Measurements from ENCODE around the gene TSPAN31.

TSPAN31 gene

DNA sequence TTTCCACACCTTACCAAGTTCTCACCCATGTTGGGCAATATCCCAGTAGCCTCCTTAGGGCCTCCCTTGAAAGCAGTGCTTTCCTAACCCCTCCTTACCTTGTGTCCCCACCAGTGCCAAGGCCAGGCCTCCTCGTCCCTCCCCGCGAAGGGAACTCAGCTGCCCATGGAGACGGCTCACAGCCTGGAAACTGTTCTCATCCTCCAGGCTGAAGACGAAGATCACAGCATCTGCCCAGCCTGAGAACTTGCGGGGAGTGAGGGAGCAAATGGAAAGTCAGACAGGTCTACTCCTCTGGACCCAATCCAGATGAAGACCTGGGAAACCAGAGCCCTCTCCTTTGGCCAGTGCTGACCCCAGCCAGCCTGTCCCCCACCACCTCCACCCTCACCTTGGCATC, 10.9 kb upstream of the TSPAN31 start:
- no peak for DNase-seq (ENCODE audit: low spot score)
- no peak overlapping the region for H3K4me3 ChIP-seq
- TF ChIP-seq, protein P1, sequence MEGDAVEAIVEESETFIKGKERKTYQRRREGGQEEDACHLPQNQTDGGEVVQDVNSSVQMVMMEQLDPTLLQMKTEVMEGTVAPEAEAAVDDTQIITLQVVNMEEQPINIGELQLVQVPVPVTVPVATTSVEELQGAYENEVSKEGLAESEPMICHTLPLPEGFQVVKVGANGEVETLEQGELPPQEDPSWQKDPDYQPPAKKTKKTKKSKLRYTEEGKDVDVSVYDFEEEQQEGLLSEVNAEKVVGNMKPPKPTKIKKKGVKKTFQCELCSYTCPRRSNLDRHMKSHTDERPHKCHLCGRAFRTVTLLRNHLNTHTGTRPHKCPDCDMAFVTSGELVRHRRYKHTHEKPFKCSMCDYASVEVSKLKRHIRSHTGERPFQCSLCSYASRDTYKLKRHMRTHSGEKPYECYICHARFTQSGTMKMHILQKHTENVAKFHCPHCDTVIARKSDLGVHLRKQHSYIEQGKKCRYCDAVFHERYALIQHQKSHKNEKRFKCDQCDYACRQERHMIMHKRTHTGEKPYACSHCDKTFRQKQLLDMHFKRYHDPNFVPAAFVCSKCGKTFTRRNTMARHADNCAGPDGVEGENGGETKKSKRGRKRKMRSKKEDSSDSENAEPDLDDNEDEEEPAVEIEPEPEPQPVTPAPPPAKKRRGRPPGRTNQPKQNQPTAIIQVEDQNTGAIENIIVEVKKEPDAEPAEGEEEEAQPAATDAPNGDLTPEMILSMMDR (IDR thresholded peaks at IDR 0.05): no peak

GRCh38 chr12:57734591-57734990, 10.2 kb upstream of the TSPAN31 start:
- Histone ChIP-seq H3K4me3 (no peak overlapping the region), H3K27ac (no peak overlapping the region)
- no peak for DNase-seq (ENCODE audit: low spot score)
- TF ChIP-seq, protein P1 (IDR thresholded peaks at IDR 0.05): no peak

More for the DNA sequence above, 10.9 kb upstream of the TSPAN31 start:
- no peak overlapping the region for H3K27ac ChIP-seq

- no peak for DNase-seq (ENCODE audit: low spot score)
- H3K27ac ChIP-seq: no peak overlapping the region
- TF ChIP-seq, protein P1 (IDR thresholded peaks at IDR 0.05): no peak
- H3K4me3 ChIP-seq: no peak overlapping the region
Measured at GRCh38 chr12:57735198-57735855, 9.5 kb upstream of the TSPAN31 start.

DNA sequence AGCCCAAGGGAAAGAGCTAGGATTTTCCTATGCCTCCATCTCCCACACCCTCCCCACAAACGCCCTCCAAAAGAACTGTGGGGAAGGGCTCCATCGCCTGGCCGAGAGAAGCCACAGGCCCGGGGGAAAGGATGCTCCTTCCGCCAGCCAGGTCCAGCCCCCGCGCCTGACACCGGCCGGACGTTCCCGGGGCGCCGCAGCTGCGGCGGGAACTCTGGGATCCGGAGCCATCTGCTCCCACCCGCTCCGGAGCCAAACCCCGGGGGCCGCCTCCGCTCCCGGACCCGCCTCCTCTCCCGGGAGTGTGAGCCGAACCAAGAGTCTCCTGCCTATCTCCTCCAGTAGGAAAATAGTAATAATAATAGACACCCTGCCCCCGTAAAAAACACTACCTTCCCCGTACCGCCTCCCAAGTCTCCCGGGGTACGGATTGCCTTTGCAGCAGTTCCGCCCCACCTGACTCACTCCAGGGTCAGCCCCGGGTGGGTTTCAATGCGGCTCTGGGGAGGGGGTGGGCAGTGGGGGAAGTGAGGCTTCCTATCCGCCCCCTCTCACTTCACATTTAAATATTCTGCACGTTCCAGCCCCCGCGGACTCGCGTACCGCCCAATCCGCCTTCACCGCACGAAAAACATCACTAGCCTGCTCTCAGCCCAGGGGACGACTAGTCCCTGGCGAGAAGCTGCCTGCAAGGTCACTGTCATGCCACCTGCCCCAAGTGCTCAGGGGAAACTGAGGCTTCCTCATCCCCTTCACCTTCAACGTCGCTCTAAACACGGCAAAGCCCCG, 8.7 kb upstream of the TSPAN31 start:
- TF ChIP-seq, protein P1 (IDR thresholded peaks at IDR 0.05): no peak
- no peak overlapping the region for H3K27ac ChIP-seq
- H3K4me3 ChIP-seq: peak overlapping the region; percentile 55
- DNase-seq (ENCODE audit: low spot score): no peak

- TF ChIP-seq, protein P1 (IDR thresholded peaks at IDR 0.05): no peak
- no peak for DNase-seq (ENCODE audit: low spot score)
- H3K4me3 ChIP-seq: peak overlapping the region; percentile 70
- no peak overlapping the region for H3K27ac ChIP-seq
Measured at GRCh38 chr12:57736741-57737466, 7.9 kb upstream of the TSPAN31 start.

GRCh38 chr12:57737467-57738460, 7.1 kb upstream of the TSPAN31 start:
- DNase-seq (ENCODE audit: low spot score): no peak
- TF ChIP-seq, protein P1 (IDR thresholded peaks at IDR 0.05): no peak
- no peak overlapping the region for H3K27ac ChIP-seq
- peak overlapping the region; percentile 70 for H3K4me3 ChIP-seq

Data from coronary artery (tissue), 2 donors.